Measurements from ENCODE around the gene TMEM209. TPM values are rescaled to one million over a fixed set of nuclear protein-coding genes. Genes with fewer than 3 reads are reported as not detected.
A peak's percentile ranks its signal among the peaks of the same experiment; 100 is the strongest.
"Not testable (repeated sequence)": the region's sequence is repeated elsewhere in the genome, so short reads cannot be mapped to it uniquely, and the experiment has no call there.

The TMEM209 gene
- polyA plus RNA-seq (ENCODE audit: insufficient read length) = 10.7 TPM

GRCh38 chr7:130205084-130205947 lies at the start of gene TMEM209:
Gene TMEM209, minus strand, starts transcription at chr7:130205406. Its CDS starts 31 bp downstream, at chr7:130205375.
- DNase-seq (ENCODE audit: low read depth) = peak; percentile 98

- no peak for DNase-seq (ENCODE audit: low read depth)
These were observed 49.3 kb upstream of the TMEM209 start for GRCh38 chr7:130254555-130254954.

- DNase-seq (ENCODE audit: low read depth) = not testable (repeated sequence)
These were observed 44.4 kb upstream of the TMEM209 start for GRCh38 chr7:130249626-130250025.

- not testable (repeated sequence) for DNase-seq (ENCODE audit: low read depth)
These were observed 43.6 kb upstream of the TMEM209 start for GRCh38 chr7:130248842-130249241.

- DNase-seq (ENCODE audit: low read depth) = not testable (repeated sequence)
These were observed 41.3 kb upstream of the TMEM209 start for GRCh38 chr7:130246491-130246890.

GRCh38 chr7:130243486-130243885 lies 38.3 kb upstream of the TMEM209 start:
- DNase-seq (ENCODE audit: low read depth) = peak; percentile 41

GRCh38 chr7:130242198-130243014 lies 37.2 kb upstream of the TMEM209 start:
- DNase-seq (ENCODE audit: low read depth) = no peak

GRCh38 chr7:130240240-130240639 lies 35.0 kb upstream of the TMEM209 start:
- DNase-seq (ENCODE audit: low read depth) = no peak

GRCh38 chr7:130236361-130236760 lies 31.2 kb upstream of the TMEM209 start:
- not testable (repeated sequence) for DNase-seq (ENCODE audit: low read depth)

- no peak for DNase-seq (ENCODE audit: low read depth)
These were observed 28.9 kb upstream of the TMEM209 start for GRCh38 chr7:130234078-130234477.

- no peak for DNase-seq (ENCODE audit: low read depth)
These were observed 27.0 kb upstream of the TMEM209 start for GRCh38 chr7:130232209-130232608.

- DNase-seq (ENCODE audit: low read depth) = no peak
These were observed 26.6 kb upstream of the TMEM209 start for GRCh38 chr7:130231792-130232191.

GRCh38 chr7:130229981-130230380 lies 24.8 kb upstream of the TMEM209 start:
- not testable (repeated sequence) for DNase-seq (ENCODE audit: low read depth)

GRCh38 chr7:130228840-130229502 lies 23.8 kb upstream of the TMEM209 start:
- no peak for DNase-seq (ENCODE audit: low read depth)

GRCh38 chr7:130227883-130228575 lies 22.8 kb upstream of the TMEM209 start:
- no peak for DNase-seq (ENCODE audit: low read depth)

- DNase-seq (ENCODE audit: low read depth) = no peak
These were observed 21.1 kb upstream of the TMEM209 start for GRCh38 chr7:130226333-130226732.

- DNase-seq (ENCODE audit: low read depth) = not testable (repeated sequence)
These were observed 19.7 kb upstream of the TMEM209 start for GRCh38 chr7:130224923-130225322.

- no peak for DNase-seq (ENCODE audit: low read depth)
These were observed 19.0 kb upstream of the TMEM209 start for GRCh38 chr7:130224210-130224609.

GRCh38 chr7:130223646-130224045 lies 18.4 kb upstream of the TMEM209 start:
- DNase-seq (ENCODE audit: low read depth) = no peak

GRCh38 chr7:130221746-130222145 lies 16.5 kb upstream of the TMEM209 start:
- DNase-seq (ENCODE audit: low read depth) = no peak

- no peak for DNase-seq (ENCODE audit: low read depth)
These were observed 14.7 kb upstream of the TMEM209 start for GRCh38 chr7:130219871-130220270.

Measured in forelimb muscle (tissue), 1 donor.